H1 (cell line): Measurements from ENCODE around the gene MICU1. TPM values are rescaled to one million over a fixed set of nuclear protein-coding genes. Genes with fewer than 3 reads are reported as not detected.

Experiments
- POLR2AphosphoS5 ChIP-seq: IDR thresholded peaks from 2 replicates; pipeline ENCODE4 v1.6.1; 2011; ENCODE audit warnings: low read depth, low read length
- RAD21 ChIP-seq, 2 experiments: IDR thresholded peaks in 1 of 2; conservative IDR thresholded peaks in 1 of 2; 2 replicates each; pipeline ENCODE4 v1.6.1; 2011; ENCODE audit warnings: low read depth in 2 of 2, low read length in 2 of 2, improper control_type of control experiment in 1 of 2, inconsistent platforms in 1 of 2, mild to moderate bottlenecking in 1 of 2, moderate library complexity in 1 of 2
- RFX5 ChIP-seq: IDR thresholded peaks from 2 replicates; pipeline ENCODE4 v1.6.1; 2011; ENCODE audit warnings: low read depth, low read length, improper control_type of control experiment, borderline replicate concordance
- SP2 ChIP-seq: IDR thresholded peaks from 2 replicates; pipeline ENCODE4 v1.6.1; 2012; ENCODE audit warnings: mild to moderate bottlenecking, low read length, inconsistent platforms
- polyA plus RNA-seq, 7 experiments: library from polyadenylated mRNA; depleted of rRNA in 3 of 7; stranded (reverse) in 5 of 7; unstranded in 2 of 7; fragments of >200 nt in 5 of 7; fragments of 200-250 nt in 2 of 7; gene quantifications; 1 replicate in 5 of 7; 2 replicates in 1 of 7; 4 replicates in 1 of 7; pipeline versions ENCODE4 v1.2.1 to v1.2.3, GENCODE V29; 2011 to 2013; ENCODE audit warnings: missing spikeins in 2 of 7, mixed read lengths in 2 of 7
- total RNA-seq: library from RNA; stranded (reverse); fragmentation: NEBNext Ultra II Directional; extraction: Animal tissue kit (Norgen Biotek cat#: 25700); gene quantifications from 2 replicates; pipeline ENCODE4 v1.2.1, GENCODE V29; 2021

The MICU1 gene
- total and polyA plus RNA-seq, 2 of the 8 experiments (the other 6 are each of a cell fraction or from before 2014, with no cell fraction given) = 18.0 to 36.7 TPM

DNA sequence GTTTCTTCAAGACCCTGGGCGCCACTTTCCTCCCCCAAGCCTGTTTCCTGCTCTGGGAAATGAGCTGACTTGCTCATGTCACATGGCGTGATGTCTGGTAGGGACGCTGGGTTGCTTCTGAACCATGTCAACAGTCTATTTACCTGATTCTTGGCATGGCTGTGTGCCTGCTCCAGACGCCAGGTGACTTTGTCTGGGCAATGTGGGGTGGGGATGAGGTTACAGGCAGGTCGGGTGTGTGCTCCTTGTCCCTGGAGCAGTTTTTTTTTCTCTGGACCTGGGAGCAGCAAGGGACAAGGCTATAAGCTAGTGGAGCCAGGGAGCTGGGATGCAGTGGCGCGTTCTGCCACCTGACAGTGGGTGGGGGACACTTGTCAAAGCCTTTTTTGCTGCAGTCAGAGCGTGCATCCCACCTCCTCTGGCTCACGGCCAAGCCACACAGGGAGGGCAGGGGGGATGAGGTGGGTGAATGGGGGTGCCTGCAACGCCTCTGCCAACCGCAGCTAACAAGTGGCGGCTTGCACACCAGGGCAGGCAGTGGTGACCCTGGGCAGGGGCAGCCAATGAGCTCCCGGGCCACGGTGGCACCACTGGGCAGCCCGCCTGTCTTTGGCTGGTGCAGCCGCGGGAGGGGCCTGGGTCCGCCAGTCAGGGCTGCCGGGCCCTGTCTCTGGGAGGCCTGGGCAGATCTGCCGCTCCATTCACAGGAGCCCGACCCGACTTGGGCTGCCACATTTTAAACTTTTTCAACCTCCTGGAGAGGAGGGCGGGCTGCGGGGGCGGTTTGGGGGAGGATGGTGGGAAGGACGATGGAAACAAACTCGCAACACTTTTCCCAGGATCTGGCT lies 294.1 kb downstream of the MICU1 start (continued):
- peak; percentile 87 for TF ChIP-seq RFX5
- TF ChIP-seq RAD21 (IDR thresholded peaks at IDR 0.05 in 1 of 2, conservative IDR thresholded peaks at IDR 0.05 in 1 of 2; ENCODE audit: low read depth in 2 of 2, low read length in 2 of 2) = peak in 1 of 2 experiments; percentile 25; a peak in 2 of 4 replicates
- TF ChIP-seq POLR2AphosphoS5 = peak; percentile 26; the same call in 1 of the 2 replicates
- TF ChIP-seq SP2 = no peak
